Peyer's patch (tissue), 4 donors: ENCODE data around the gene WNT10A.

ENCODE experiments used
- CTCF ChIP-seq, 6 experiments: fragments of 450-650 bp in 4 of 6; fragments of 200-600 bp in 2 of 6; sonication (generic) in 1 of 6; IDR thresholded peaks; one replicate each; pipeline ENCODE4 v1.5.1; 2017 to 2019; ENCODE audit warnings: antibody characterized with exemption in 6 of 6, mild to moderate bottlenecking in 3 of 6, moderate library complexity in 1 of 6
- POLR2A ChIP-seq, 2 donors: fragments of 450-650 bp; IDR thresholded peaks; one replicate each; pipeline ENCODE4 v1.5.1; 2017; ENCODE audit warnings: antibody characterized with exemption in 2 of 2, mild to moderate bottlenecking in 2 of 2, moderate library complexity in 2 of 2

- no peak for TF ChIP-seq CTCF (IDR thresholded peaks at IDR 0.05)
- no peak for TF ChIP-seq POLR2A (IDR thresholded peaks at IDR 0.05)
Measured at GRCh38 chr2:218859556-218859987, 21.1 kb upstream of the WNT10A start, which contains the start of gene WNT6.
